Loucy (cell line): ENCODE data around the gene EEPD1.
A peak's percentile ranks its signal among the peaks of the same experiment; 100 is the strongest.

Experiments
- H2AFZ ChIP-seq: fragments of 200-600 bp; sonication (generic); 2 replicates; pipeline ENCODE4 v1.6.0; 2016; ENCODE audit warnings: antibody characterized with exemption, mild to moderate bottlenecking, low read length, moderate library complexity
- H3F3A ChIP-seq: fragments of 200-600 bp; 2 replicates; pipeline ENCODE4 v1.6.0; 2016; ENCODE audit warnings: antibody characterized with exemption, low read depth, mild to moderate bottlenecking
- H3K27me3 ChIP-seq: fragments of 200-600 bp; sonication (generic); 2 replicates; pipeline ENCODE4 v1.6.1; 2014; ENCODE audit warnings: low read length, mild to moderate bottlenecking; ENCODE audit not compliant: insufficient read depth, poor library complexity, severe bottlenecking
- H3K36me3 ChIP-seq: fragments of 200-600 bp; sonication (generic); 2 replicates; pipeline ENCODE4 v1.6.1; 2016; ENCODE audit warnings: low read length; ENCODE audit not compliant: insufficient read depth
- H3K4me1 ChIP-seq: fragments of 200-600 bp; sonication (generic); 2 replicates; pipeline ENCODE4 v1.5.1; 2014; ENCODE audit warnings: low read length, mild to moderate bottlenecking; ENCODE audit not compliant: insufficient read depth, poor library complexity, severe bottlenecking
- H3K4me2 ChIP-seq: fragments of 200-600 bp; sonication (generic); 2 replicates; pipeline ENCODE4 v1.6.0; 2014; ENCODE audit warnings: antibody characterized with exemption, low read length, low read depth, mild to moderate bottlenecking; ENCODE audit not compliant: poor library complexity, severe bottlenecking
- H3K4me3 ChIP-seq: fragments of 200-600 bp; sonication (generic); 2 replicates; pipeline ENCODE4 v1.5.1; 2014; ENCODE audit warnings: low read length, mild to moderate bottlenecking, mixed read lengths; ENCODE audit not compliant: poor library complexity, severe bottlenecking
- H3K79me2 ChIP-seq: fragments of 200-600 bp; sonication (generic); 2 replicates; pipeline ENCODE4 v1.6.1; 2014; ENCODE audit warnings: low read length; ENCODE audit not compliant: insufficient read depth
- H3K9ac ChIP-seq: fragments of 200-600 bp; sonication (generic); 2 replicates; pipeline ENCODE4 v1.6.0; 2014; ENCODE audit warnings: mild to moderate bottlenecking, low read depth, low read length, moderate library complexity; ENCODE audit not compliant: poor library complexity, severe bottlenecking
- H3K9me2 ChIP-seq: fragments of 200-600 bp; sonication (generic); replicated peaks from 2 replicates; pipeline ENCODE4 v1.6.1; 2016; ENCODE audit warnings: low read depth, low read length, mixed read lengths
- H3K9me3 ChIP-seq: fragments of 200-600 bp; sonication (generic); 2 replicates; pipeline ENCODE4 v1.6.1; 2014; ENCODE audit warnings: mild to moderate bottlenecking, antibody characterized with exemption, low read length, low read depth; ENCODE audit not compliant: insufficient read depth
- H4K20me1 ChIP-seq: fragments of 200-600 bp; sonication (generic); 2 replicates; pipeline ENCODE4 v1.6.0; 2014; ENCODE audit warnings: antibody characterized with exemption, low read length, mild to moderate bottlenecking; ENCODE audit not compliant: insufficient read depth, poor library complexity, severe bottlenecking
- CTCF ChIP-seq: fragments of 200-600 bp; sonication (generic); conservative IDR thresholded peaks from 2 replicates; pipeline ENCODE4 v1.5.1; 2014; ENCODE audit warnings: mild to moderate bottlenecking, antibody characterized with exemption, low read length
- EZH2phosphoT487 ChIP-seq: fragments of 200-600 bp; IDR thresholded peaks from 2 replicates; pipeline ENCODE4 v1.6.1; 2018; ENCODE audit warnings: antibody characterized with exemption, mild to moderate bottlenecking, moderate library complexity, borderline replicate concordance

Gene EEPD1

GRCh38 chr7:36132012-36132411 is 21.0 kb upstream of the EEPD1 start:
- TF ChIP-seq CTCF (peak; percentile 40), EZH2phosphoT487 (no peak)
- no peaks in the 10 kb centered on the region for H4K20me1 ChIP-seq
- no peaks in the 10 kb centered on the region for H3K79me2 ChIP-seq
- peaks cover 19% of the 10 kb centered on the region for H3K4me1 ChIP-seq
- no peak overlapping the region for H2AFZ ChIP-seq
- no peaks in the 10 kb centered on the region for H3F3A ChIP-seq
- no peaks in the 10 kb centered on the region for H3K9me2 ChIP-seq
- H3K36me3 ChIP-seq: no peaks in the 10 kb centered on the region
- H3K27me3 ChIP-seq: no peaks in the 10 kb centered on the region
- no peak overlapping the region for H3K9ac ChIP-seq
- no peak overlapping the region for H3K4me2 ChIP-seq
- H3K4me3 ChIP-seq: no peak overlapping the region
- no peaks in the 10 kb centered on the region for H3K9me3 ChIP-seq

- peak overlapping the region; percentile 50; the same call in 1 of the 2 replicates for H2AFZ ChIP-seq
- TF ChIP-seq CTCF (no peak), EZH2phosphoT487 (no peak)
- no peaks in the 10 kb centered on the region for H3F3A ChIP-seq
These were observed 17.4 kb upstream of the EEPD1 start for GRCh38 chr7:36135700-36136099.

GRCh38 chr7:36137258-36137657 is 15.8 kb upstream of the EEPD1 start:
- no peaks in the 10 kb centered on the region for H3K36me3 ChIP-seq
- no peaks in the 10 kb centered on the region for H3K79me2 ChIP-seq
- H2AFZ ChIP-seq: no peak overlapping the region
- H3F3A ChIP-seq: no peaks in the 10 kb centered on the region
- H3K27me3 ChIP-seq: no peaks in the 10 kb centered on the region
- H3K4me2 ChIP-seq: peak overlapping the region; percentile 43
- H3K9me3 ChIP-seq: no peaks in the 10 kb centered on the region
- no peak overlapping the region for H3K4me3 ChIP-seq
- peaks cover 26% of the 10 kb centered on the region for H3K4me1 ChIP-seq
- H4K20me1 ChIP-seq: no peaks in the 10 kb centered on the region
- H3K9me2 ChIP-seq: no peaks in the 10 kb centered on the region
- no peak for TF ChIP-seq EZH2phosphoT487
- TF ChIP-seq CTCF: no peak
- no peak overlapping the region for H3K9ac ChIP-seq

More at GRCh38 chr7:36135700-36136099, 17.4 kb upstream of the EEPD1 start:
- H3K36me3 ChIP-seq: no peaks in the 10 kb centered on the region
- no peaks in the 10 kb centered on the region for H3K79me2 ChIP-seq
- H3K4me2 ChIP-seq: no peak overlapping the region
- no peak overlapping the region for H3K9ac ChIP-seq
- no peaks in the 10 kb centered on the region for H4K20me1 ChIP-seq
- H3K9me3 ChIP-seq: no peaks in the 10 kb centered on the region
- no peak overlapping the region for H3K4me3 ChIP-seq
- H3K27me3 ChIP-seq: no peaks in the 10 kb centered on the region
- no peaks in the 10 kb centered on the region for H3K9me2 ChIP-seq
- H3K4me1 ChIP-seq: peaks cover 26% of the 10 kb centered on the region
